Karpas-422 (cell line): ENCODE data around the gene GALNT10. TPM values are rescaled to one million over a fixed set of nuclear protein-coding genes. Genes with fewer than 3 reads are reported as not detected.

Experiments
- DNase-seq: peaks from one replicate; pipeline ENCODE4 v3.0.0-alpha.2; 2015
- H2AFZ ChIP-seq: fragments of 200-600 bp; sonication (generic); 2 replicates; pipeline ENCODE4 v1.6.1; 2014; ENCODE audit warnings: antibody characterized with exemption, low read length, mixed read lengths
- H3K27ac ChIP-seq: fragments of 200-600 bp; sonication (generic); 2 replicates; pipeline ENCODE4 v1.5.1; 2014; ENCODE audit warnings: mild to moderate bottlenecking, low read length, moderate library complexity
- H3K27me3 ChIP-seq: fragments of 200-600 bp; sonication (generic); 2 replicates; pipeline ENCODE4 v1.6.1; 2014; ENCODE audit warnings: low read length, mixed read lengths
- H3K36me3 ChIP-seq: fragments of 200-600 bp; sonication (generic); 2 replicates; pipeline ENCODE4 v1.6.1; 2014; ENCODE audit warnings: low read length, mixed read lengths; ENCODE audit not compliant: insufficient read depth
- H3K4me1 ChIP-seq: fragments of 200-600 bp; sonication (generic); 2 replicates; pipeline ENCODE4 v1.6.1; 2014; ENCODE audit warnings: mild to moderate bottlenecking, low read length, mixed read lengths
- H3K4me2 ChIP-seq: fragments of 200-600 bp; sonication (generic); 2 replicates; pipeline ENCODE4 v1.6.1; 2014; ENCODE audit warnings: low read length, low read depth, mild to moderate bottlenecking; ENCODE audit not compliant: poor library complexity, severe bottlenecking
- H3K4me3 ChIP-seq: fragments of 200-600 bp; sonication (generic); 2 replicates; pipeline ENCODE4 v1.5.1; 2014; ENCODE audit warnings: mild to moderate bottlenecking, antibody characterized with exemption, low read length, mixed read lengths
- H3K79me2 ChIP-seq: fragments of 200-600 bp; sonication (generic); 2 replicates; pipeline ENCODE4 v1.6.1; 2014; ENCODE audit warnings: mild to moderate bottlenecking, low read length, mixed read lengths
- H3K9ac ChIP-seq: fragments of 200-600 bp; sonication (generic); 2 replicates; pipeline ENCODE4 v1.6.0; 2014; ENCODE audit warnings: low read length
- H3K9me2 ChIP-seq: fragments of 200-600 bp; sonication (generic), shearing (Covaris generic); replicated peaks from 2 replicates; pipeline ENCODE4 v1.6.0; 2014; ENCODE audit warnings: mild to moderate bottlenecking, low read length, moderate library complexity; ENCODE audit not compliant: insufficient read depth
- H3K9me3 ChIP-seq: fragments of 300-700, 200-600 bp; sonication (generic); 2 replicates; pipeline ENCODE4 v1.6.1; 2014; ENCODE audit warnings: low read length, mixed read lengths
- H4K20me1 ChIP-seq: fragments of 200-600 bp; sonication (generic); 2 replicates; pipeline ENCODE4 v1.6.1; 2014; ENCODE audit warnings: mild to moderate bottlenecking, antibody characterized with exemption, low read length, low read depth; ENCODE audit not compliant: insufficient read depth
- total RNA-seq: library from RNA; depleted of rRNA; stranded (reverse); fragments of >200 nt; shearing (Covaris generic); gene quantifications from 2 replicates; pipeline ENCODE4 v1.2.3, GENCODE V29; 2014; ENCODE audit warnings: low replicate concordance

GALNT10 gene
- total RNA-seq, 1 experiment from 2014 or later = 3.6 TPM

GRCh38 chr5:154456540-154456939 is 266.0 kb downstream of the GALNT10 start:
- no peak for DNase-seq
- H3K9me2 ChIP-seq = no peaks in the 10 kb centered on the region
- H3K36me3 ChIP-seq = peaks cover 24% of the 10 kb centered on the region; the same call in 1 of the 2 replicates
- H4K20me1 ChIP-seq = no peaks in the 10 kb centered on the region
- no peak overlapping the region for H3K4me3 ChIP-seq
- peaks cover 13% of the 10 kb centered on the region for H3K4me1 ChIP-seq
- H3K27me3 ChIP-seq = no peaks in the 10 kb centered on the region
- H3K79me2 ChIP-seq = no peaks in the 10 kb centered on the region
- H3K4me2 ChIP-seq = no peak overlapping the region
- H3K9me3 ChIP-seq = no peaks in the 10 kb centered on the region
- H3K27ac ChIP-seq = no peak overlapping the region
- no peak overlapping the region for H3K9ac ChIP-seq
- no peak overlapping the region for H2AFZ ChIP-seq

- Histone ChIP-seq H3K36me3 (peaks cover 21% of the 10 kb centered on the region; the same call in 1 of the 2 replicates), H3K79me2 (no peaks in the 10 kb centered on the region), H2AFZ (no peak overlapping the region), H3K4me2 (no peak overlapping the region), H3K27ac (no peak overlapping the region), H3K4me3 (no peak overlapping the region), H4K20me1 (no peaks in the 10 kb centered on the region), H3K27me3 (no peaks in the 10 kb centered on the region), H3K4me1 (peaks cover 13% of the 10 kb centered on the region), H3K9me2 (no peaks in the 10 kb centered on the region), H3K9me3 (no peaks in the 10 kb centered on the region), H3K9ac (no peak overlapping the region)
- no peak for DNase-seq
Measured at GRCh38 chr5:154459015-154459414, 268.5 kb downstream of the GALNT10 start.

- H3K9ac ChIP-seq = no peak overlapping the region
- H3K4me3 ChIP-seq = no peak overlapping the region
- H3K36me3 ChIP-seq = peaks cover 15% of the 10 kb centered on the region; the same call in 1 of the 2 replicates
- no peak overlapping the region for H2AFZ ChIP-seq
- DNase-seq = no peak
- peaks cover 13% of the 10 kb centered on the region for H3K4me1 ChIP-seq
- H4K20me1 ChIP-seq = no peaks in the 10 kb centered on the region
- no peaks in the 10 kb centered on the region for H3K27me3 ChIP-seq
- H3K27ac ChIP-seq = no peak overlapping the region
- no peaks in the 10 kb centered on the region for H3K9me3 ChIP-seq
- H3K79me2 ChIP-seq = no peaks in the 10 kb centered on the region
- no peak overlapping the region for H3K4me2 ChIP-seq
- no peaks in the 10 kb centered on the region for H3K9me2 ChIP-seq
Measured at GRCh38 chr5:154460172-154460571, 269.6 kb downstream of the GALNT10 start.

GRCh38 chr5:154461531-154461930 is 271.0 kb downstream of the GALNT10 start:
- H3K9me3 ChIP-seq = no peaks in the 10 kb centered on the region
- H2AFZ ChIP-seq = no peak overlapping the region
- no peaks in the 10 kb centered on the region for H3K9me2 ChIP-seq
- no peak overlapping the region for H3K9ac ChIP-seq
- H3K27ac ChIP-seq = no peak overlapping the region
- H3K27me3 ChIP-seq = no peaks in the 10 kb centered on the region
- no peak overlapping the region for H3K4me2 ChIP-seq
- no peak for DNase-seq
- H4K20me1 ChIP-seq = no peaks in the 10 kb centered on the region
- H3K36me3 ChIP-seq = peaks cover 7% of the 10 kb centered on the region; the same call in 1 of the 2 replicates
- H3K4me1 ChIP-seq = peaks cover 13% of the 10 kb centered on the region
- no peak overlapping the region for H3K4me3 ChIP-seq
- no peaks in the 10 kb centered on the region for H3K79me2 ChIP-seq

- DNase-seq = no peak
- no peak overlapping the region for H3K27ac ChIP-seq
Measured at GRCh38 chr5:154464438-154464837, 273.9 kb downstream of the GALNT10 start.

GRCh38 chr5:154465169-154465568 is 274.6 kb downstream of the GALNT10 start:
- Histone ChIP-seq H3K4me3 (no peak overlapping the region), H2AFZ (no peak overlapping the region), H3K9me3 (no peaks in the 10 kb centered on the region), H3K36me3 (no peaks in the 10 kb centered on the region), H4K20me1 (no peaks in the 10 kb centered on the region), H3K27ac (no peak overlapping the region), H3K27me3 (no peaks in the 10 kb centered on the region), H3K4me1 (peaks cover 10% of the 10 kb centered on the region), H3K9me2 (no peaks in the 10 kb centered on the region), H3K9ac (no peak overlapping the region), H3K79me2 (no peaks in the 10 kb centered on the region), H3K4me2 (no peak overlapping the region)
- DNase-seq = no peak

More at GRCh38 chr5:154464438-154464837, 273.9 kb downstream of the GALNT10 start:
- Histone ChIP-seq H3K9me3 (no peaks in the 10 kb centered on the region), H3K4me1 (peaks cover 10% of the 10 kb centered on the region), H3K79me2 (no peaks in the 10 kb centered on the region), H2AFZ (no peak overlapping the region), H3K4me2 (no peak overlapping the region), H3K9ac (no peak overlapping the region), H3K4me3 (no peak overlapping the region), H3K9me2 (no peaks in the 10 kb centered on the region), H3K36me3 (no peaks in the 10 kb centered on the region), H4K20me1 (no peaks in the 10 kb centered on the region), H3K27me3 (no peaks in the 10 kb centered on the region)

- peaks cover 2% of the 10 kb centered on the region for H3K4me1 ChIP-seq
- H3K36me3 ChIP-seq = no peaks in the 10 kb centered on the region
- H4K20me1 ChIP-seq = no peaks in the 10 kb centered on the region
- no peak overlapping the region for H3K4me3 ChIP-seq
- H3K27ac ChIP-seq = no peak overlapping the region
- H3K9ac ChIP-seq = no peak overlapping the region
- H3K27me3 ChIP-seq = no peaks in the 10 kb centered on the region
- no peak overlapping the region for H3K4me2 ChIP-seq
- no peak overlapping the region for H2AFZ ChIP-seq
- DNase-seq = no peak
- no peaks in the 10 kb centered on the region for H3K79me2 ChIP-seq
- H3K9me3 ChIP-seq = no peaks in the 10 kb centered on the region
- no peaks in the 10 kb centered on the region for H3K9me2 ChIP-seq
Measured at GRCh38 chr5:154466147-154466546, 275.6 kb downstream of the GALNT10 start.

- Histone ChIP-seq H3K9me3 (no peaks in the 10 kb centered on the region), H3K4me2 (no peak overlapping the region), H3K79me2 (no peaks in the 10 kb centered on the region), H4K20me1 (no peaks in the 10 kb centered on the region), H3K4me3 (no peak overlapping the region), H3K9ac (no peak overlapping the region), H3K4me1 (no peaks in the 10 kb centered on the region), H3K27me3 (no peaks in the 10 kb centered on the region), H2AFZ (no peak overlapping the region), H3K27ac (no peak overlapping the region), H3K9me2 (no peaks in the 10 kb centered on the region), H3K36me3 (no peaks in the 10 kb centered on the region)
- DNase-seq = no peak
Measured at GRCh38 chr5:154466671-154467070, 276.1 kb downstream of the GALNT10 start.
